Tibial nerve (tissue), 4 donors: ENCODE measurements around the gene MYO1C. TPM values are rescaled to one million over a fixed set of nuclear protein-coding genes. Genes with fewer than 3 reads are reported as not detected.
A peak's percentile ranks its signal among the peaks of the same experiment; 100 is the strongest.

Source experiments
- DNase-seq, 2 donors: peaks; one replicate each; pipeline ENCODE4 v3.0.0-alpha.2; 2019; ENCODE audit warnings: low spot score in 2 of 2
- H3K27ac ChIP-seq, 4 donors: fragments of 200-600 bp; sonication (generic) in 3 of 4; one replicate each; pipeline ENCODE4 v1.5.1; 2017 to 2019; ENCODE audit warnings: mild to moderate bottlenecking in 1 of 4
- H3K27me3 ChIP-seq, 2 donors: fragments of 200-600 bp; sonication (generic) in 1 of 2; one replicate each; pipeline versions ENCODE4 v1.5.1 to v1.6.0; 2017 to 2019
- H3K36me3 ChIP-seq, 3 donors: fragments of 200-600 bp; sonication (generic); one replicate each; pipeline ENCODE4 v1.5.1; 2018 to 2019
- H3K4me1 ChIP-seq, 4 donors: fragments of 200-600 bp; sonication (generic) in 3 of 4; one replicate each; pipeline ENCODE4 v1.5.1; 2017 to 2019
- H3K4me3 ChIP-seq, 4 donors: fragments of 200-600 bp; sonication (generic) in 3 of 4; one replicate each; pipeline ENCODE4 v1.5.1; 2017 to 2019; ENCODE audit warnings: mild to moderate bottlenecking in 1 of 4, moderate library complexity in 1 of 4
- H3K9me3 ChIP-seq, 4 donors: fragments of 200-600 bp; sonication (generic) in 3 of 4; one replicate each; pipeline ENCODE4 v1.5.1; 2017 to 2019
- EP300 ChIP-seq, 2 donors: sonication (generic); formaldehyde crosslinking; IDR thresholded peaks; one replicate each; pipeline ENCODE4 v1.6.1; 2017; ENCODE audit warnings: antibody characterized with exemption in 2 of 2, mild to moderate bottlenecking in 1 of 2
- POLR2A ChIP-seq, 2 donors: fragments of 450-650 bp; IDR thresholded peaks; one replicate each; pipeline ENCODE4 v1.6.1; 2017; ENCODE audit warnings: antibody characterized with exemption in 2 of 2, mild to moderate bottlenecking in 2 of 2, moderate library complexity in 2 of 2
- WGBS, 2 donors: methylation state at CpG; one replicate each; pipeline ENCODE4 v1.1.5; 2018; 5-methylcytosine and 5-hydroxymethylcytosine counted together
- total RNA-seq, 4 donors: library from RNA; depleted of rRNA; stranded (reverse); fragments of >200 nt; gene quantifications; one replicate each; pipeline ENCODE4 v1.1.0, GENCODE V29; 2016
- TF ChIP-seq, protein P1 (sequence below), 5 experiments: fragments of 200-600 bp in 3 of 5; fragments of 450-650 bp in 2 of 5; sonication (generic) in 3 of 5; IDR thresholded peaks; one replicate each; pipeline ENCODE4 v1.5.1; 2016 to 2019; ENCODE audit warnings: antibody characterized with exemption in 5 of 5, mild to moderate bottlenecking in 3 of 5, moderate library complexity in 2 of 5

MYO1C gene
- total RNA-seq, 4 donors from 2014 or later = 184 to 305 (median 226) TPM

DNA sequence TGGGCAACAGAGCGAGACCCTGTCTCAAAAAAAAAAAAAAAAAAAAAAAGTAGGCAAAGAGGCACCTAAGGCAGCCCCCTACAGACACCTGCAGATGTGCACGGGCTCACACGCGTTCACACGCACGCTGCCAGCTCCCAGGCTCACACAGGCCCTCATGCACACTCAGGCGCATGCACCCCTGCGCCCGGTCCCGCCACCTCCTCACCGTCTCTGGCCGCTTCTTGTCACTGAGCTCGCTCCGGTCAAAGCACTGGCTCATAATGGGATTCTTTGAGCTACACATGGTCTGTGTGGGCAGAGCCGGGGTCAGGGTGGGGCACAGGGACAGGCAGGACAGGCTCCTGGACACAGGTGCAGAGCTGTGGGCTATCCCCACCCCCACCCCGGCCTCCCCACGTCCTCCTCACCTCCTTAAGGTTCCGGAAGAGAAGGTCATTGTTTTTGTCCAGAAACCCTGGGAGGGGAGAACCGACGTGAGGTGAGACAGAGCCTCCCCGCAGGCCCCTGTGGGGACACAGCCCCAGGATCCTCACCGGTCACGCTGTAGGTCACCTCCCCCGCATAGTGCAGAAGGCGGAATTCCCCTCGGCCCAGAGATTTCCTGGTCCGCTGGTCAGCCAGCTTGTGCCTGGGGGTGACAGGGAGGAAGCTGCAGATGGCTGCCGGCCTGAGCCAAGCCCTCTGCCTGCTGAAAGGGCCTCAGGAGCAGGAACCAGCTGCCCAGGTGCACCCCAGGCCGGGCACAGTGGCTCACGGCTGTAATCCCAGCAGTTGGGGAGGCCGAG lies 17.9 kb downstream of the MYO1C start:
- Histone ChIP-seq H3K36me3 (peaks cover 5 to 100% (median 40%) of the 10 kb centered on the region in 3 donors), H3K4me3 (no peak overlapping the region), H3K9me3 (no peaks in the 10 kb centered on the region), H3K27ac (peak overlapping the region in 3 of 4 donors; percentile 67 to 78 (median 77)), H3K4me1 (peaks cover 0 to 57% (median 13%) of the 10 kb centered on the region in 4 donors), H3K27me3 (no peaks in the 10 kb centered on the region)
- TF ChIP-seq POLR2A (IDR thresholded peaks at IDR 0.05) (no peak), EP300 (IDR thresholded peaks at IDR 0.05) (peak in 1 of 2 donors; percentile 13)
- WGBS, 2 donors = 64 to 66% methylated on average over 28 to 30 of the region's 31 CpGs
- no peak for DNase-seq

DNA sequence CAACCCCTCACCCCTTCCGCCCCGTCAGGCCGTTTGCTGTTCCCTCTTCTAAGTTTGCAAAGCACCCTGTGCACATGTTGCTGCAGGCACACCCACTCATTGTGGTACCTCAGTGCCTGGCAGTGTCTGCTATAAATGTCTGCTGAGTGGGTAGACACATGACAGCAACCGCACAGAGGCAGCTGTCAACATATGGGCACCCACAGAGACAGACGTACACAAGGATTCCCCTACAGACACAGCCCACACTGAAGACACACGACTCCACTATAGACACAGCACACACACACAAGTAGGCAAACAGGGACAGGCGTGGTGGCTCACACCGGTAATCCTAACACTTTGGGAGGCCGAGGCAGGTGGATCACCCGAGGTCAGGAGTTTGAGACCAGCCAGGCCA lies 18.6 kb downstream of the MYO1C start:
- DNase-seq = no peak
- H3K9me3 ChIP-seq = no peaks in the 10 kb centered on the region
- H3K36me3 ChIP-seq = peaks cover 5 to 100% (median 39%) of the 10 kb centered on the region in 3 donors
- peaks cover 0 to 59% (median 13%) of the 10 kb centered on the region in 4 donors for H3K4me1 ChIP-seq
- no peaks in the 10 kb centered on the region for H3K27me3 ChIP-seq
- 69 to 73% methylated on average over 10 of the region's 10 CpGs for WGBS, 2 donors
- TF ChIP-seq, protein P1, sequence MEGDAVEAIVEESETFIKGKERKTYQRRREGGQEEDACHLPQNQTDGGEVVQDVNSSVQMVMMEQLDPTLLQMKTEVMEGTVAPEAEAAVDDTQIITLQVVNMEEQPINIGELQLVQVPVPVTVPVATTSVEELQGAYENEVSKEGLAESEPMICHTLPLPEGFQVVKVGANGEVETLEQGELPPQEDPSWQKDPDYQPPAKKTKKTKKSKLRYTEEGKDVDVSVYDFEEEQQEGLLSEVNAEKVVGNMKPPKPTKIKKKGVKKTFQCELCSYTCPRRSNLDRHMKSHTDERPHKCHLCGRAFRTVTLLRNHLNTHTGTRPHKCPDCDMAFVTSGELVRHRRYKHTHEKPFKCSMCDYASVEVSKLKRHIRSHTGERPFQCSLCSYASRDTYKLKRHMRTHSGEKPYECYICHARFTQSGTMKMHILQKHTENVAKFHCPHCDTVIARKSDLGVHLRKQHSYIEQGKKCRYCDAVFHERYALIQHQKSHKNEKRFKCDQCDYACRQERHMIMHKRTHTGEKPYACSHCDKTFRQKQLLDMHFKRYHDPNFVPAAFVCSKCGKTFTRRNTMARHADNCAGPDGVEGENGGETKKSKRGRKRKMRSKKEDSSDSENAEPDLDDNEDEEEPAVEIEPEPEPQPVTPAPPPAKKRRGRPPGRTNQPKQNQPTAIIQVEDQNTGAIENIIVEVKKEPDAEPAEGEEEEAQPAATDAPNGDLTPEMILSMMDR (IDR thresholded peaks at IDR 0.05) = no peak
- TF ChIP-seq EP300 (IDR thresholded peaks at IDR 0.05) = no peak
- TF ChIP-seq POLR2A (IDR thresholded peaks at IDR 0.05) = no peak
- H3K27ac ChIP-seq = peak overlapping the region in 2 of 4 donors; percentile 77 to 78
- H3K4me3 ChIP-seq = no peak overlapping the region

DNA sequence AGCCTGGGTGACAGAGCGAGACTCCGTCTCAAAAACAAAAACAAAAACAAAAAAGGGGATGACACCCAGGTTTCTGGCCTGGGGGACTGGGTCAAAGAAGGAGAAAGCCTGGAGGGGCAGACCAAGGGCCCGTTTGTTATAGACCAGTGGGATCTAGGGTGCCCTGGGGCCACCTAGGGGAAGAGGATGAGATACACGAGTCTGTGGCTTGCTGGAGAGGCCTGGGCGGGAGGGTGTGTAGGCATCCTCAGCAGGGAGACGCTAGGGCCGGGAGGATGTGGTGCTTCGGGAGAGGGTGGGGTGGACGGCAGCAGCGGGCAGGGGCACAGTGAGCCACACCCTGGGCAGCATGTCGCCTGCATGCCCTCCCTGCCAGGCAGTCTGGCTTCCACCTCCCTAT lies 19.3 kb downstream of the MYO1C start:
- DNase-seq = no peak
- H3K27me3 ChIP-seq = no peaks in the 10 kb centered on the region
- no peaks in the 10 kb centered on the region for H3K9me3 ChIP-seq
- 57 to 59% methylated on average over 11 of the region's 11 CpGs for WGBS, 2 donors
- H3K4me1 ChIP-seq = peaks cover 0 to 66% (median 13%) of the 10 kb centered on the region in 4 donors
- H3K4me3 ChIP-seq = no peak overlapping the region
- peak overlapping the region in 2 of 4 donors; percentile 3 to 77 for H3K27ac ChIP-seq
- H3K36me3 ChIP-seq = peaks cover 5 to 100% (median 39%) of the 10 kb centered on the region in 3 donors
- no peak for TF ChIP-seq POLR2A (IDR thresholded peaks at IDR 0.05)
- TF ChIP-seq, protein P1 (IDR thresholded peaks at IDR 0.05) = no peak
- TF ChIP-seq EP300 (IDR thresholded peaks at IDR 0.05) = no peak

DNA sequence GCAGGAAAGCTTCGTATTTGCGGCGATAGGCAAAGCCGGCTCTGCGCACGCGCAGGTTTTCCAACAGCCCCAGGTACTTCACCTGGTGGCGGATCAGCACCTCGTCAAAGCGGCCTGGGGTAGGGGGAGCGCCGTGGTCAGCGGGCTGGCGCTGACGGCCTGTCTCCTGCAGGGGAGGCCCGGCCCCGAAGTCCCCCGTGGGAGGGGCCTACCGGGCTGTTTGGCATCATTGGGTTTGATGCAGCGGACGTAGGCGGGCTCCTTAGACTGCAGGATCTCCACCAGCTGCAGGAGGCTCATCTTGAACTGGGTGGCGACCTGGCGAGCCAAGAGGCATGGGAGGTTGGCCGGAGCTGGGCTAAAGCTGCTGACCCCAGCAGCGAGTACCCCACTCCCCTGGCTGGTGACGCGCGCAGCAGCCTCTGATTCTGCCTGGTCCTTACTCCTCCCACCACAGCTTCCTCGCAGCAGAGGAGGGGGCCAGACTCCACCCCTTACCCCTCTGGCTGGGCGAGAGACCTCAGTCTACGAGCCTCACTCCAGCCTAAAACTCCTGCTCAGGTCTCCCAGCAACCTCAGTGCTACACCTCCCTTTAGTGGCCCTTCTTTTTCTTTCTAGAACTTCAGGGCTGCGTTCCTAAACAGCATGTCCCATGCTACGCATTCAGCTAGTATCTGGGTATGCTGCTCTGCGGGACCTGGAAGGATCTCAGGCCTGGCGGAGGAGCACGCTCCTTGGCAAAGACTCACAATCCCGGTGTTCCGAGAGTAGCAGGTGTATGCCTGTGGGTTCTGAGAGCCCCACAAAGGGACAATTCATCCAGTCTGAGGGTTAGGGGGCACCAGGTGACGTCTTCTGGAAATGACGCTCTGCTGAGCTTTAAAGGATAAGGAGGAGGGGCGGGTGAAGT lies 20.3 kb downstream of the MYO1C start:
- TF ChIP-seq, protein P1 (IDR thresholded peaks at IDR 0.05) = no peak
- no peak for TF ChIP-seq POLR2A (IDR thresholded peaks at IDR 0.05)
- TF ChIP-seq EP300 (IDR thresholded peaks at IDR 0.05) = no peak
- H3K4me3 ChIP-seq = no peak overlapping the region
- no peaks in the 10 kb centered on the region for H3K27me3 ChIP-seq
- H3K4me1 ChIP-seq = peaks cover 0 to 64% (median 13%) of the 10 kb centered on the region in 4 donors
- peaks cover under 1 to 100% (median 33%) of the 10 kb centered on the region in 3 donors for H3K36me3 ChIP-seq
- 80 to 82% methylated on average over 39 to 40 of the region's 42 CpGs for WGBS, 2 donors
- no peaks in the 10 kb centered on the region for H3K9me3 ChIP-seq
- H3K27ac ChIP-seq = peak overlapping the region in 2 of 4 donors; percentile 3 to 77
- no peak for DNase-seq

DNA sequence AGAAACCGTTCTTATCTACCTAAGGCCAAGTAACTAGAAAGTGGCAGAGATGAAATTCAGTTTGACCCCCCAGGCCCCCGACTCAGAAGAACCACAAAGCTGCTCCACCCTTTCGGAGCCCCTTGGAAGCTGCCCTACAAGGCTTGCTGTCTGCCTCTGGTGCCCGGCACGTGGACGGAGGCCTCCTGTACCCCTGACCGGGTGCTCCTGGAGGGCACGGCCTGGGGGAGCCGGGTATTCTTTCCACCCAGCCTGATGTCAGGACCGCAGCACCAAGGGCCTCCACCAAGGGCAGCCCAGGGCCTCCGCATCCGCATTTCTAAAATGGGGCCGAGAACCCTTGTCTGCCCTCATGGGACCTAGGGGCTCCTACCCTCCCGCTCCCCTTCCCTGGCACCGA lies 21.0 kb downstream of the MYO1C start:
- TF ChIP-seq POLR2A (IDR thresholded peaks at IDR 0.05) = no peak
- no peak for TF ChIP-seq EP300 (IDR thresholded peaks at IDR 0.05)
- TF ChIP-seq, protein P1 (IDR thresholded peaks at IDR 0.05) = no peak
- Histone ChIP-seq H3K9me3 (no peaks in the 10 kb centered on the region), H3K27ac (peak overlapping the region in 1 of 4 donors; percentile 51), H3K36me3 (peaks cover 0 to 100% (median 33%) of the 10 kb centered on the region in 3 donors), H3K4me3 (no peak overlapping the region), H3K27me3 (no peaks in the 10 kb centered on the region), H3K4me1 (peaks cover 0 to 57% (median 11%) of the 10 kb centered on the region in 4 donors)
- no peak for DNase-seq
- 90 to 95% methylated on average over 13 to 14 of the region's 15 CpGs for WGBS, 2 donors
